NT2/D1 (cell line): ENCODE measurements around the gene CDC42EP4.

Experiments used
- SUZ12 ChIP-seq: IDR thresholded peaks from 2 replicates; pipeline ENCODE4 v1.6.1; 2011; ENCODE audit not compliant: insufficient read length, insufficient read depth; ENCODE audit errors: extremely low read depth
- YY1 ChIP-seq: IDR thresholded peaks from 2 replicates; pipeline ENCODE4 v1.6.1; 2011; ENCODE audit not compliant: insufficient read length, insufficient read depth
- ZNF274 ChIP-seq: IDR thresholded peaks from 2 replicates; pipeline ENCODE4 v1.6.1; 2011; ENCODE audit warnings: mild to moderate bottlenecking, low read depth, low read length

DNA sequence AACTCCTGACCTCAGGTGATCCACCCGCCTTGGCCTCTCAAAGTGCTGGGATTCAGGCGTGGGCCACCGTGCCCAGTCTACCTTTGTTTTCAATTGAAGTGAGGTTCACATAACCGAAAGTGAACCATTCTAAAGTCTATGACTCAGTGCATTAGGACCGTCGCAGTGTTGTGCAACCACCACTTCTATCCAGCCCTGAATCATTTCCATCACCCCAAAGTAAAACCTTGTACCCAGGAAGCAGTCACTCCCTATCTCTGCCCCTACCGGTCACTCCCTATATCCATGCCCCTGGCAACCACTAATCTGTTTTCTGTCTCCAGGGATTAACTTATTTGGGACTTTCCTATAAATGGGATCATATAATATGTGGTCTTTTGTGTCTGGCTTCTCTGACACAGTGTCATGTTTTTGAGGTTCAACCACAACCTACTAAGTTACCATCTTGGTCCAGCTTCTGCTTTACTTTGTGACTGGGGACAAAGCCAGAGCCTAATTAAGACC, 28.3 kb upstream of the CDC42EP4 start:
- TF ChIP-seq SUZ12 (no peak), YY1 (no peak), ZNF274 (no peak)
